Measurements from ENCODE around the gene MAN1C1. TPM values are rescaled to one million over a fixed set of nuclear protein-coding genes. Genes with fewer than 3 reads are reported as not detected.

Gene MAN1C1
- total RNA-seq, 1 experiment from 2014 or later, result 1.2 TPM

GRCh38 chr1:25796811-25797458, 180.3 kb downstream of the MAN1C1 start:
- Histone ChIP-seq H3K36me3 (ENCODE audit: control insufficient read depth in 1 of 2, insufficient read depth in 2 of 2, low read length in 2 of 2) (no peaks in the 10 kb centered on the region), H4K20me1 (ENCODE audit: insufficient read depth) (no peaks in the 10 kb centered on the region), H3K9me3 (ENCODE audit: control insufficient read depth in 1 of 2, insufficient read depth in 1 of 2, low read depth in 1 of 2, low read length in 2 of 2) (no peaks in the 10 kb centered on the region), H3K27me3 (ENCODE audit: insufficient read depth, low read length) (no peaks in the 10 kb centered on the region), H3K27ac (ENCODE audit: low read depth, low read length) (no peak overlapping the region), H2AFZ (ENCODE audit: low read depth, low read length, poor library complexity, severe bottlenecking) (peak overlapping the region; percentile 52), H3K9me2 (ENCODE audit: insufficient read depth) (no peaks in the 10 kb centered on the region), H3K4me1 (ENCODE audit: control insufficient read depth in 1 of 2, insufficient read depth in 2 of 2, low read length in 2 of 2) (peaks cover 5 to 16% of the 10 kb centered on the region in 2 experiments; a peak in 3 of 4 replicates), H3K4me3 (replicated peaks in 1 of 2; ENCODE audit: low read depth in 1 of 2, low read length in 2 of 2) (no peak overlapping the region), H3K4me2 (ENCODE audit: low read length) (peak overlapping the region; percentile 35; the same call in 1 of the 2 replicates), H3K9ac (ENCODE audit: low read length) (no peak overlapping the region), H3K79me2 (ENCODE audit: insufficient read depth, low read length) (no peaks in the 10 kb centered on the region)
- BruUV-seq (replicated peaks), result no TSS peak
- peak; percentile 43 for TF ChIP-seq YY1 (IDR thresholded peaks at IDR 0.05; ENCODE audit: extremely low read depth, insufficient replicate concordance, low read depth, low read length)
- peak; percentile 89 for TF ChIP-seq RAD21 (IDR thresholded peaks at IDR 0.05; ENCODE audit: low read depth)
- no peak for TF ChIP-seq EZH2phosphoT487 (IDR thresholded peaks at IDR 0.05; ENCODE audit: borderline replicate concordance)
- TF ChIP-seq, protein P1, sequence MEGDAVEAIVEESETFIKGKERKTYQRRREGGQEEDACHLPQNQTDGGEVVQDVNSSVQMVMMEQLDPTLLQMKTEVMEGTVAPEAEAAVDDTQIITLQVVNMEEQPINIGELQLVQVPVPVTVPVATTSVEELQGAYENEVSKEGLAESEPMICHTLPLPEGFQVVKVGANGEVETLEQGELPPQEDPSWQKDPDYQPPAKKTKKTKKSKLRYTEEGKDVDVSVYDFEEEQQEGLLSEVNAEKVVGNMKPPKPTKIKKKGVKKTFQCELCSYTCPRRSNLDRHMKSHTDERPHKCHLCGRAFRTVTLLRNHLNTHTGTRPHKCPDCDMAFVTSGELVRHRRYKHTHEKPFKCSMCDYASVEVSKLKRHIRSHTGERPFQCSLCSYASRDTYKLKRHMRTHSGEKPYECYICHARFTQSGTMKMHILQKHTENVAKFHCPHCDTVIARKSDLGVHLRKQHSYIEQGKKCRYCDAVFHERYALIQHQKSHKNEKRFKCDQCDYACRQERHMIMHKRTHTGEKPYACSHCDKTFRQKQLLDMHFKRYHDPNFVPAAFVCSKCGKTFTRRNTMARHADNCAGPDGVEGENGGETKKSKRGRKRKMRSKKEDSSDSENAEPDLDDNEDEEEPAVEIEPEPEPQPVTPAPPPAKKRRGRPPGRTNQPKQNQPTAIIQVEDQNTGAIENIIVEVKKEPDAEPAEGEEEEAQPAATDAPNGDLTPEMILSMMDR (IDR thresholded peaks at IDR 0.05 in 2 of 3, conservative IDR thresholded peaks at IDR 0.05 in 1 of 3; ENCODE audit: borderline replicate concordance in 1 of 3, insufficient read depth in 1 of 3, low read depth in 2 of 3, low read length in 2 of 3), result peak; percentile 80 to 88 (median 83)
- intact Hi-C loops (cut with micrococcal nuclease), result loop anchor here (5.0 kb wide), 2 partner anchors 180 to 295 kb away; partner anchors contain the start of gene MAN1C1
- CTCF ChIA-PET, result interaction anchor here (1.1 to 1.6 kb wide), 6 partner anchors 14 to 277 kb away, joined by 3 to 6 read pairs (median 4); no protein-coding TSS in a partner anchor
- DNase-seq (ENCODE audit: low read depth, low spot score) (peak; percentile 67), ATAC-seq (peak; percentile 65)
- POLR2A ChIA-PET, result no interaction called here
- RAD21 ChIA-PET (ENCODE audit: low non-redundant PET in 1 of 2, low total read pairs in 2 of 2, uncharacterized antibody in 2 of 2, unreplicated experiment in 2 of 2), result no interaction called here

- intact Hi-C loops (cut with micrococcal nuclease), result loop anchor here (2.0 to 5.0 kb wide), 3 partner anchors 181 to 296 kb away; partner anchors contain the start of gene MAN1C1
- no peak overlapping the region for H3K4me2 ChIP-seq (ENCODE audit: low read length)
- H3K27ac ChIP-seq (ENCODE audit: low read depth, low read length), result no peak overlapping the region
- ChIA-PET CTCF (interaction anchor here (0.6 to 1.8 kb wide), 24 partner anchors 10 to 558 kb away, joined by 3 to 12 read pairs (median 4); no protein-coding TSS in a partner anchor), RAD21 (ENCODE audit: low non-redundant PET in 1 of 2, low total read pairs in 2 of 2, uncharacterized antibody in 2 of 2, unreplicated experiment in 2 of 2) (interaction anchor here in 1 of 2 experiments (1.0 kb wide), 1 partner anchor 294 kb away, joined by 3 read pairs; no protein-coding TSS in a partner anchor), POLR2A (no interaction called here)
- ATAC-seq (peak; percentile 59), DNase-seq (ENCODE audit: low read depth, low spot score) (no peak)
- TF ChIP-seq POLR2AphosphoS5 (IDR thresholded peaks at IDR 0.05; ENCODE audit: low read depth, low read length), result no peak
- TF ChIP-seq RAD21 (IDR thresholded peaks at IDR 0.05; ENCODE audit: low read depth), result peak; percentile 49
- TF ChIP-seq, protein P1 (IDR thresholded peaks at IDR 0.05 in 2 of 3, conservative IDR thresholded peaks at IDR 0.05 in 1 of 3; ENCODE audit: borderline replicate concordance in 1 of 3, insufficient read depth in 1 of 3, low read depth in 2 of 3, low read length in 2 of 3), result peak; percentile 61 to 82 (median 74); a peak in 5 of 6 replicates
- peaks cover 5 to 16% of the 10 kb centered on the region in 2 experiments; a peak in 3 of 4 replicates for H3K4me1 ChIP-seq (ENCODE audit: control insufficient read depth in 1 of 2, insufficient read depth in 2 of 2, low read length in 2 of 2)
- H3K79me2 ChIP-seq (ENCODE audit: insufficient read depth, low read length), result no peaks in the 10 kb centered on the region
- no peak overlapping the region for H3K9ac ChIP-seq (ENCODE audit: low read length)
- H3K9me3 ChIP-seq (ENCODE audit: control insufficient read depth in 1 of 2, insufficient read depth in 1 of 2, low read depth in 1 of 2, low read length in 2 of 2), result no peaks in the 10 kb centered on the region
- no peaks in the 10 kb centered on the region for H4K20me1 ChIP-seq (ENCODE audit: insufficient read depth)
- H3K27me3 ChIP-seq (ENCODE audit: insufficient read depth, low read length), result no peaks in the 10 kb centered on the region
- no peaks in the 10 kb centered on the region for H3K36me3 ChIP-seq (ENCODE audit: control insufficient read depth in 1 of 2, insufficient read depth in 2 of 2, low read length in 2 of 2)
- no peak overlapping the region for H3K4me3 ChIP-seq (replicated peaks in 1 of 2; ENCODE audit: low read depth in 1 of 2, low read length in 2 of 2)
- H2AFZ ChIP-seq (ENCODE audit: low read depth, low read length, poor library complexity, severe bottlenecking), result no peak overlapping the region
- BruUV-seq (replicated peaks), result no TSS peak
- H3K9me2 ChIP-seq (ENCODE audit: insufficient read depth), result no peaks in the 10 kb centered on the region
Measured at GRCh38 chr1:25797939-25798338, 181.3 kb downstream of the MAN1C1 start.

Measured in HCT116 (cell line).